ENCODE measurements around the gene INTU.

The INTU gene

DNA sequence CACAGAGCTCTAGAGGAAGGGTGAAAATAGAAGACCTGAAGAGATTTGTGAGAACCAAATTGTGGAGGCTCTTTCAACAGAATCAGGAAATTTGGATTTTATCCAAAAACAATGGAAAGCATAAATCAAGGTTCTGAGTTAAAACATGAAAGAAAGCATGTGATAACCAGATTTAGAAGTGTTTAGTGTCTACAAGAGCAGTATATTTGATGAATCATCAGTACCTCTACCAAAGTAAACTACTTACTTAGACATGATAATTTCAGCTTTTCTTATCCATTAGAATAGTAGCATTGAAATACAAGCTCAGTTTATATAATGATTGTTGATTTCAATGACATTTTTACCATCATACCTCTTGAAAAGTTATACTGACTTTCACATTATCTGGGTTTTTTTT, 25.9 kb upstream of the INTU start:
- no peaks in the 10 kb centered on the region for H3K4me1 ChIP-seq (ENCODE audit: insufficient read depth, insufficient read length)
- no peaks in the 10 kb centered on the region for H3K36me3 ChIP-seq (ENCODE audit: insufficient read depth, insufficient read length, low read length)
- no peak overlapping the region for H3K9ac ChIP-seq (ENCODE audit: insufficient read length, low read depth)
- no peaks in the 10 kb centered on the region for H3K9me3 ChIP-seq (ENCODE audit: insufficient read depth, low read length)
- TF ChIP-seq ZNF274 (IDR thresholded peaks at IDR 0.05; ENCODE audit: low read depth, low read length): no peak
- no peak for TF ChIP-seq SUZ12 (IDR thresholded peaks at IDR 0.05; ENCODE audit: extremely low read depth, insufficient read depth, insufficient read length)
- no peak for TF ChIP-seq YY1 (IDR thresholded peaks at IDR 0.05; ENCODE audit: insufficient read depth, insufficient read length)
- H3K27me3 ChIP-seq (ENCODE audit: insufficient read depth, insufficient read length): no peaks in the 10 kb centered on the region
- no peak overlapping the region for H3K4me3 ChIP-seq (ENCODE audit: insufficient read length, low read depth)
- no peak for DNase-seq (ENCODE audit: low read depth, low spot score)

DNA sequence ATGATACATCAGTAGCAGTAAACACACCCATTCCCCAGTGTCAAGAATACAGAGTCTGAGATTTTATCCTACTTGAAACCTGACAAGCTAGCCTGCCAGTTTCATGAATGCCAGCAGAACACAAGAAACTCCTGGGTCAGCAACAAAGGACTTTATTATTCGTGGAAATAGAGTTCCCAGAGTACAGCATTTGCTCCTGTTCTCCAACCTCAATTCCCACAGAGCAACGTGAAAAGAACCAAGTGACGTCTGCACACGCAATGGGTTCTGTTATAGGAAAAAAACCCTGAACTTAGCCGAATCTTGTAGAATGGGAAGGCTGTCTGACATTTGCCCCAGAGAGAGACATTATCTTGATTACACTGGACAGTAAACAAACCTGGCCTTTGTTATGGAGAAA, 23.3 kb upstream of the INTU start:
- TF ChIP-seq ZNF274 (IDR thresholded peaks at IDR 0.05; ENCODE audit: low read depth, low read length): no peak
- TF ChIP-seq SUZ12 (IDR thresholded peaks at IDR 0.05; ENCODE audit: extremely low read depth, insufficient read depth, insufficient read length): no peak
- TF ChIP-seq YY1 (IDR thresholded peaks at IDR 0.05; ENCODE audit: insufficient read depth, insufficient read length): no peak
- no peak overlapping the region for H3K4me3 ChIP-seq (ENCODE audit: insufficient read length, low read depth)
- no peaks in the 10 kb centered on the region for H3K9me3 ChIP-seq (ENCODE audit: insufficient read depth, low read length)

GRCh38 chr4:127610488-127610887, 22.3 kb upstream of the INTU start:
- DNase-seq (ENCODE audit: low read depth, low spot score): no peak
- H3K4me1 ChIP-seq (ENCODE audit: insufficient read depth, insufficient read length): no peaks in the 10 kb centered on the region
- H3K4me3 ChIP-seq (ENCODE audit: insufficient read length, low read depth): no peak overlapping the region
- H3K9ac ChIP-seq (ENCODE audit: insufficient read length, low read depth): no peak overlapping the region
- no peaks in the 10 kb centered on the region for H3K27me3 ChIP-seq (ENCODE audit: insufficient read depth, insufficient read length)
- no peak for TF ChIP-seq YY1 (IDR thresholded peaks at IDR 0.05; ENCODE audit: insufficient read depth, insufficient read length)
- TF ChIP-seq ZNF274 (IDR thresholded peaks at IDR 0.05; ENCODE audit: low read depth, low read length): no peak
- H3K9me3 ChIP-seq (ENCODE audit: insufficient read depth, low read length): no peaks in the 10 kb centered on the region
- H3K36me3 ChIP-seq (ENCODE audit: insufficient read depth, insufficient read length, low read length): no peaks in the 10 kb centered on the region

More for the DNA sequence above, 23.3 kb upstream of the INTU start:
- Histone ChIP-seq H3K4me1 (ENCODE audit: insufficient read depth, insufficient read length) (no peaks in the 10 kb centered on the region), H3K9ac (ENCODE audit: insufficient read length, low read depth) (no peak overlapping the region), H3K27me3 (ENCODE audit: insufficient read depth, insufficient read length) (no peaks in the 10 kb centered on the region), H3K36me3 (ENCODE audit: insufficient read depth, insufficient read length, low read length) (no peaks in the 10 kb centered on the region)
- DNase-seq (ENCODE audit: low read depth, low spot score): no peak

DNA sequence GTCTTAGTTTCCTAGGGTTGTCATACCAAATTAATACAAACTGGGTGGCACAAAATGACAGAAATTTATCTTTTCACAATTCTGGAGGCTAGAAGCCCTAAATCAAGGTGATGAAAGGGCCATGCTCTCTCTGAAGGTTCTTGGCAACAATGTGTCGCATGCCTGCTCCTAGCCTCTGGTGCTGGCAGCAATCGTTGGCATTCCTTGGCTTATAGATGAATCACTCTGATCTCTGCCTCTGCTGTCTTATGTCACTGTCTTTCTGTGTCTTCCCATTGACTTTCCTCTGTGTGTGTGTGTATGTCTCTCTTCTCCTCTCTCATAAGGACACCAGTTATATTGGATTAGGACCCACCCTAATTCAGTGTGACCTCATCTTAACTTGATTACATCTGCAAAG, 15.9 kb upstream of the INTU start:
- H3K9me3 ChIP-seq (ENCODE audit: insufficient read depth, low read length): no peaks in the 10 kb centered on the region
- H3K4me3 ChIP-seq (ENCODE audit: insufficient read length, low read depth): no peak overlapping the region
- DNase-seq (ENCODE audit: low read depth, low spot score): no peak
- no peaks in the 10 kb centered on the region for H3K36me3 ChIP-seq (ENCODE audit: insufficient read depth, insufficient read length, low read length)
- H3K27me3 ChIP-seq (ENCODE audit: insufficient read depth, insufficient read length): peaks cover 3% of the 10 kb centered on the region
- no peak overlapping the region for H3K9ac ChIP-seq (ENCODE audit: insufficient read length, low read depth)
- no peak for TF ChIP-seq ZNF274 (IDR thresholded peaks at IDR 0.05; ENCODE audit: low read depth, low read length)
- no peak for TF ChIP-seq YY1 (IDR thresholded peaks at IDR 0.05; ENCODE audit: insufficient read depth, insufficient read length)
- no peak for TF ChIP-seq SUZ12 (IDR thresholded peaks at IDR 0.05; ENCODE audit: extremely low read depth, insufficient read depth, insufficient read length)
- H3K4me1 ChIP-seq (ENCODE audit: insufficient read depth, insufficient read length): no peaks in the 10 kb centered on the region

DNA sequence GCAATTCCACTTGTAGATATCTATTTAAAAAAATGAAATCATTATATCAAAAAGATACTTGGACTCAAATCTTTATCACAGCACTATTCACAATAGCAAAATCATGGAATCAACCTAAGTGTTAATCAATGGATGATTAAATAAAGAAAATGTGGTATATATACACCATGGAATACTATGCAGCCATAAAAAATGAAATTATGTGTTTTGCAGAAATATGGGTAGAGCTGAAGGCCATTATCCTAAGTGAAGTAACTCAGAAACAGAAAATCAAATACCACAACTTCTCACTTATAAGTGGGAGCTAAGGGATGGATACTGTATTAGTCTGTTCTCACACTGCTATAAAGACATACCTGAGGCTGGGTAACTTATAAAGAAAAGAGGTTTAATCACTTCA, 14.3 kb upstream of the INTU start:
- H3K4me1 ChIP-seq (ENCODE audit: insufficient read depth, insufficient read length): no peaks in the 10 kb centered on the region
- H3K27me3 ChIP-seq (ENCODE audit: insufficient read depth, insufficient read length): peaks cover 18% of the 10 kb centered on the region
- H3K36me3 ChIP-seq (ENCODE audit: insufficient read depth, insufficient read length, low read length): no peaks in the 10 kb centered on the region
- no peak overlapping the region for H3K9ac ChIP-seq (ENCODE audit: insufficient read length, low read depth)
- TF ChIP-seq ZNF274 (IDR thresholded peaks at IDR 0.05; ENCODE audit: low read depth, low read length) (no peak), SUZ12 (IDR thresholded peaks at IDR 0.05; ENCODE audit: extremely low read depth, insufficient read depth, insufficient read length) (no peak), YY1 (IDR thresholded peaks at IDR 0.05; ENCODE audit: insufficient read depth, insufficient read length) (no peak)
- H3K9me3 ChIP-seq (ENCODE audit: insufficient read depth, low read length): no peaks in the 10 kb centered on the region
- H3K4me3 ChIP-seq (ENCODE audit: insufficient read length, low read depth): no peak overlapping the region
- no peak for DNase-seq (ENCODE audit: low read depth, low spot score)

- no peaks in the 10 kb centered on the region for H3K36me3 ChIP-seq (ENCODE audit: insufficient read depth, insufficient read length, low read length)
- H3K9ac ChIP-seq (ENCODE audit: insufficient read length, low read depth): no peak overlapping the region
- TF ChIP-seq ZNF274 (IDR thresholded peaks at IDR 0.05; ENCODE audit: low read depth, low read length) (no peak), YY1 (IDR thresholded peaks at IDR 0.05; ENCODE audit: insufficient read depth, insufficient read length) (no peak), SUZ12 (IDR thresholded peaks at IDR 0.05; ENCODE audit: extremely low read depth, insufficient read depth, insufficient read length) (no peak)
- peaks cover 37% of the 10 kb centered on the region for H3K27me3 ChIP-seq (ENCODE audit: insufficient read depth, insufficient read length)
- H3K4me3 ChIP-seq (ENCODE audit: insufficient read length, low read depth): peak overlapping the region; percentile 58
- no peak for DNase-seq (ENCODE audit: low read depth, low spot score)
- H3K4me1 ChIP-seq (ENCODE audit: insufficient read depth, insufficient read length): no peaks in the 10 kb centered on the region
- H3K9me3 ChIP-seq (ENCODE audit: insufficient read depth, low read length): no peaks in the 10 kb centered on the region
Measured at GRCh38 chr4:127622621-127622920, 10.2 kb upstream of the INTU start.

GRCh38 chr4:127622921-127623796, 9.6 kb upstream of the INTU start:
- Histone ChIP-seq H3K36me3 (ENCODE audit: insufficient read depth, insufficient read length, low read length) (no peaks in the 10 kb centered on the region), H3K4me3 (ENCODE audit: insufficient read length, low read depth) (peak overlapping the region; percentile 58), H3K4me1 (ENCODE audit: insufficient read depth, insufficient read length) (no peaks in the 10 kb centered on the region), H3K27me3 (ENCODE audit: insufficient read depth, insufficient read length) (peaks cover 37% of the 10 kb centered on the region), H3K9ac (ENCODE audit: insufficient read length, low read depth) (peak overlapping the region; percentile 61), H3K9me3 (ENCODE audit: insufficient read depth, low read length) (no peaks in the 10 kb centered on the region)
- TF ChIP-seq ZNF274 (IDR thresholded peaks at IDR 0.05; ENCODE audit: low read depth, low read length) (no peak), YY1 (IDR thresholded peaks at IDR 0.05; ENCODE audit: insufficient read depth, insufficient read length) (no peak), SUZ12 (IDR thresholded peaks at IDR 0.05; ENCODE audit: extremely low read depth, insufficient read depth, insufficient read length) (no peak)
- DNase-seq (ENCODE audit: low read depth, low spot score): no peak
